OCI-LY3 (cell line): ENCODE measurements around the gene FGFBP1.

Experiments
- CTCF ChIP-seq: fragments of 200-600, 300-600 bp; sonication (generic); IDR thresholded peaks from 2 replicates; pipeline ENCODE4 v1.5.1; 2014; ENCODE audit warnings: antibody characterized with exemption, low read length, low read depth
- EZH2phosphoT487 ChIP-seq: fragments of 200-600 bp; shearing (Covaris generic); IDR thresholded peaks from 2 replicates; pipeline ENCODE4 v1.6.1; 2018; ENCODE audit warnings: antibody characterized with exemption, mixed run types, low read depth

- no peak for TF ChIP-seq CTCF
- TF ChIP-seq EZH2phosphoT487: no peak
Observed at GRCh38 chr4:15912236-15912635, 26.3 kb downstream of the FGFBP1 start.
